Left cardiac atrium (tissue), 4 donors: ENCODE measurements around the gene FBXW7. TPM values are rescaled to one million over a fixed set of nuclear protein-coding genes. Genes with fewer than 3 reads are reported as not detected.

ENCODE experiments used
- ATAC-seq, 2 donors: fragments of 200-7000 bp; cut with Tn5 transposase; one replicate each; pipeline ENCODE4 v1.9.1; 2020; ENCODE audit warnings: mild to moderate bottlenecking in 2 of 2, moderate library complexity in 2 of 2
- DNase-seq: peaks from one replicate; pipeline ENCODE4 v3.0.0-alpha.2; 2020
- intact Hi-C, 2 donors: fragments of 100-400 bp; cut with DNase I; formaldehyde crosslinking; loops; one replicate each; pipeline versions ENCODE4 v1.14.1 to v1.15.1; 2022 to 2023
- total RNA-seq, 2 donors: library from RNA; stranded (reverse); fragmentation: NEBNext Ultra II Directional; extraction: Animal tissue kit (Norgen Biotek cat#: 25700); gene quantifications; one replicate each; pipeline ENCODE4 v1.2.1, GENCODE V29; 2021
- donor health status: DM: no; HTN: yes; CAD: no.
- donor health status: DM: no; HTN: yes; CAD: no; lungs with severe emphysema.
- donor health status: DM: yes; HTN: yes; CAD: no.
- donor health status: Dilated cardiomyopathy.

The FBXW7 gene
- total RNA-seq, 2 donors from 2014 or later = 39.5 to 45.6 TPM

DNA sequence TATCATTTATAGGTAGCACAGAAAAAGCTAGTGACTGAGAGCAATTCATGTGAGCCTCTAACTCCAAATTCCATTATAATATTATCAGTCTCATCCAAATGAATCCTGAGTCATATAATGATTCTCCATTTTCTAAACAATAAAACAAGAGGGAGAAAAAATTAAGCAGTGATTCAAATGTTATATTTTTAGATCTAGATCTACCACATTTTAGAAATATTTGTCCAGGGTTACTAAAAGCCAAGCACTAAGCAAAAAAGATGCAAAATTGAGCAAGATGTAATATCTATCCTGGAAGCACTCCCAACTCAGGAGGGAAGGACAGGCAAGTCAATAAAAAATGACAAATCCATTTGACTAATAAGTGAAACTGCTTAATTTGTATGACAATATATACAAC lies 172.8 kb downstream of the FBXW7 start:
- intact Hi-C loops = no loop called here
- no peak for DNase-seq
- no peak for ATAC-seq

DNA sequence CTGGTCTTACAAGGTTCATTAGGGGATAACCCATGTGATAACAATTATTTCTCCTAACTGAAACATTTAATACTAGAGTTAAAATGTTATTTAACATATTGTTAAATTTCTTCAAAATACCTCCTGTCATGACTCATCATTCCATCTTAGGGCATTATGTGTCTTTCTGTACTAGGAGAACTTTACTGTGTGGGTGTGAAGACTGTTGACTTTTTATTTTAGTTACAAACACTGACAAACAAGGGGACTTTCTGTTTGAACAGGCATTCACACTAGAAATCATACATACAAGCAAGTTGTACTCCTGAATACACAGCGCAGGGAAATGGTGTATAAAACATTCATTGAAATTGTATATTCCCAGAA lies 175.9 kb downstream of the FBXW7 start:
- no peak for DNase-seq
- ATAC-seq = no peak
- intact Hi-C loops = no loop called here

DNA sequence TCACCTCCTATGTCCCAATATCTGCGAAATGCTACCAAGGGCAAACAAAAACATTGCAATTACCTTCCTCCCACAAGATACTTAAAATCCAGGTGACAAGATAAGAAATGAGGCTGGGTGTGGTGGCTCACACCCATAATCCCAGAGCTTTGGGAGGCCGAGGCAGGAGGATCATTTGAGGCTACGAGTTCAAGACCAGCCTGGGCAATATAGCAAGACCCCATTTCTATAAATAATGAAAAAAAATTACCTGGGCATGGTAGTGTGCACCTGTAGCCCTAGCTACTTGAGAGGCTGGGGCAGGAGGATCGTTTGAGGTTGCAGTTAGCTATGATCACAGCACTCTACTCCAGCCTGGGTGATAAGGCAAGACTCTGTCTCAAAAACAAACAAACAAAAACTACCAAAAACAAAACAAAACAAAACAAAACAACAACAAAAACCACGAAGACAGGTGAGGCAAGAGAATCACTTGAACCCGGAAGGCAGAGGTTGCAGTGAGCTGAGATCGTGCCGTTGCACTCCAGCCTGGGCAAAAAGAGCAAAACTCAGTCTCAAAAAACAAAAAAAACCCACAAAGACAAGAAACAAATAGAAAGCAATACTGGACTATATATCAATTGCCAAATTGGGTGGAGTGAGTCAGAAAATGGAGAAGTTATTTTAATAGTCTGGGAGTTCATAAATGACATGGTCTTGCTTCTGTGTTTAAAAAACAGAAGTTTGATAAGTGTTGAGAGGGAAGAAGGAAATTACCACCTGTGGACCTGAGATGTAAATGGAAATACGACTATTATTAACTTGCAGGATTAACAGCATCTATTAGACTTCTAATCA lies 176.5 kb downstream of the FBXW7 start:
- DNase-seq = no peak
- intact Hi-C loops = no loop called here
- ATAC-seq = no peak

DNA sequence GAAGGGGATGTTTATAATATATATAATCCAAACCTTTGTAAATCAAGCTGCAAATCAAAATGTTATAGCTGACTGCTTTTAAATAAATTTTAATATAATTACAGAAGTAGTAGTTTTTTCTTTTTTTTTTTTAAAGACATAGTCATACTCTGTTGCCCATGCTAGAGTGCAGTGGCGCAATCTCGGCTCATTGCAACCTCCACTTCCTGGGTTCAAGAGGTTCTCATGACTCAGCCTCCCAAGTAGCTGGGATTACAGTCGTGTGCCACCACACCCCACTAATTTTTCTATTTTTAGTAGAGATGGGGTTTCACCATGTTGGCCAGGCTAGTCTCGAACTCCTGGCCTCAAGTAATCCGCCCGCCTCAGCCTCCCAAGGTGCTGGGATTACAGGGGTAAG lies 178.7 kb downstream of the FBXW7 start:
- ATAC-seq = no peak
- intact Hi-C loops = no loop called here

DNA sequence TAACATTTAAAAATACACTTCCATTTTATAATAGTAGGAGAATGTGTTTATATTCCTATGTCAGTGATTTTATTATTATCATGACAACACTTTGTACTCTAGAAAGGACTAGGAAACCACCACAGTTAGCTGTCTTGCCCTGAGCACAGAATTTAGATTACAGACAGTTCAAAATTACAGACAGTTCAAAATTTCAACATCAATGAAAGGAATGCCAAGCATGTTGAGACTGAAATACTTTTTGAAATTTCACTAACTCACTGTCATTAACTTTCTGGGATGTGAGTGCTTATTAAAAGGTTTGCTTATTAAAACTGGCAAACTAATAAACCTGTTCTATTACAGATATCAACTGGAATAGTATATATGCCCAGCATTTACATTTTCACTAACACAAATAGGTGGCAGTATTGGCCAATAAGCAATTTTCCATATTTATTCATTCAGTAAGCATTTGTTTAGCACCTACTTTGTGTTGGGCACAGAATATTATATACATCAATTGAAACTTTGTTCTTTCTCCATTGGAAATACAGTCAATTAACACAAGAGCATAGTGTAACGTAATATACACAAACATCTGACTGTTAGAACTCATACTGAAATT lies 179.4 kb downstream of the FBXW7 start:
- ATAC-seq (peak in 1 of 2 donors; percentile 5), DNase-seq (no peak)
- intact Hi-C loops = no loop called here

More for the DNA sequence above, 178.7 kb downstream of the FBXW7 start:
- DNase-seq = peak; percentile 33

DNA sequence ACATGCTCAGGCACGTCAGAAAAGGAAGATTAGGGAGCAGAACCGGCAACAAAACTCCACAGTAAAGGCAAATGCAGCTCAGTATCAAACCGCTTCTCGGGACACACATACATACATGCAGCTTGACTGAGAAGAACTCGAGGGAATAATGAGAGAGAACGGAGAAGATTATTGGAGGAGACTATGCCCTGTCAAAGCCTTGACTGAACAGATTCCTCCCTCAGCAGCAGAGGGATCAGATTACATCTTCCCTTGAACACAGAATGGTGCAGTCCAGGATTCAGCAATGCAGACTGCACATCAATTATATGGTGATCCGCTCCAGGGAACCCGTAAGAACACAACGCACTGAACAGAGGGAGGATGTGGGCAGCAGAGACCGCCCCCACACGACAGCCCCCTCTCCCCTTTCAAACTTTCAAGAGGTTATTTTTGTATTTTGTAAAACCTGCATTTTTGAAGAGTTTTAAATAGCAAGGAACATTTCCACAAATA lies 183.2 kb downstream of the FBXW7 start:
- intact Hi-C loops = no loop called here
- DNase-seq = peak; percentile 36

DNA sequence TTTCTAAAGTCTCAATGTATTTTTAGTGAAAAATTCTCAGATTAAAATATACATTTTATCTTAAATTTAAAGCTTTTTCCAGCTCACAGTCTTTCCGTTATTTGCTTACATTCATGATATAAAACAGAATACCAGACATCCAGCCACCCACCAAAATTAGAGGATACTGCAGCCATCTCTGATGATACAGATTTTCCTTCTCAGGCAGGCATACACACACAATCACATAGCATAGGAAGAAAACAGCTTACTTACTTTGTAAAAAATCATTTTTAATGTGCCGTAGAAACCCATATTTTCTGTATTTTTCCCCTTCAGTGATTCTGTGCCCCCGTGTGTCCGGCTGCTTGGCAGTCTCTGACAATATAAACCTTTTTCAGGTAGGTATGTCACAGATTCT lies 183.7 kb downstream of the FBXW7 start:
- intact Hi-C loops = no loop called here
- ATAC-seq = peak in 1 of 2 donors; percentile 9
- no peak for DNase-seq

More for the DNA sequence above, 183.2 kb downstream of the FBXW7 start:
- ATAC-seq = peak; percentile 99 to 100

DNA sequence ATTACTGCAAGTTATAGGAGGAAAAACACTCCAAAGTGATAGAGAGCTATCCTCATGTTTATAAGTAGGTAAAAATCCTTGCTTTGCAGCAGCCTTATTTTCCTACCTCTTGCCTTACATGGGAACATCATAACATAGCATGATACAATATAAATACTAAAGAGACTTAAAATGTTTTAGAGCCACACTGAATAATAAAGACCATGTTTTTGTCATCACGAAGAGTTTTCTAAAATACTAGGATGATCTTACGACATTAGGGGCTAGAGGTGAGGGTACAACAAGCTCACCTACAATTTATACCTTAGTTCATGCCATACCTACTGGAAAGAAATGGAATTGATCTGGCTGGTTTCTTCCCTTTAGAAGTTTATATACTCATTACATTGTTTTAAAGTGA lies 184.8 kb downstream of the FBXW7 start:
- no peak for DNase-seq
- intact Hi-C loops = no loop called here
- no peak for ATAC-seq

DNA sequence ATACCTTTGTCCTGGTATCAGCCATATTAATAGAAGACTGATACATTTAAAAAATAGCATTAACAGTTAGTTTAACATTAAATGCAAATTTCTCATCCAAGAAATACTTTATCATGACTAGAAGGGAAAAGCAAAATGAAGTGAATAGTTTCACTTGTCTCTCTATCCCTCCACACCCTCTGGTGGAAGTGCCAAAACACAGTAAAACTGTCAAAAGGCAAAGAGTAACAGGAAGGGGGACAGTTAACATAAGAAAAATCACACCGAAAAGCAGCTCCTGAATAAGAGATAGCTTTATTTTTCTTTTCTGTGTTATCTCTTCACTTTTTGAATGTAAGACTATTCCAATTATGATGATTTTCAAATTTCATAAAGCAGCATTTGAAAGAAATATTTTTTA lies 187.2 kb downstream of the FBXW7 start:
- ATAC-seq (no peak), DNase-seq (no peak)

DNA sequence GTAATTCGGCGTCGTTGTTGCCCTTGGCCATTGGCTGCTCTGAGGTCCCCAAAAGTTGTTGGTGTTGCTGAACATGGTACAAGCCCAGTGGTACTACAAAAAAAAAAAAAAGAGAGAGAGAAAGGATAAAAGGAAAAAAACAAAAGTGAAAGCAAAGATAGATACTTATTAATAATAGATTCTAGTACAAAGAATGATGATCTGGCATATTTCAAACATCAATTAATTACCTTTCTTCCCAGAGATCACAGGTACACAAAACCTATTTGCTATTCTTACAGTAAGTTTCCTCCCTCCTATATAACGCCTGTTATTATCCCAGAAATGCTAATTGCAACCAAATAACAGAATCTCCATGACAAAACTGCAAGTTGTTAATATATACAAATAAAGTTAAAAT lies 188.9 kb downstream of the FBXW7 start:
- intact Hi-C loops = no loop called here
- ATAC-seq (no peak), DNase-seq (no peak)

More for the DNA sequence above, 187.2 kb downstream of the FBXW7 start:
- intact Hi-C loops = no loop called here

DNA sequence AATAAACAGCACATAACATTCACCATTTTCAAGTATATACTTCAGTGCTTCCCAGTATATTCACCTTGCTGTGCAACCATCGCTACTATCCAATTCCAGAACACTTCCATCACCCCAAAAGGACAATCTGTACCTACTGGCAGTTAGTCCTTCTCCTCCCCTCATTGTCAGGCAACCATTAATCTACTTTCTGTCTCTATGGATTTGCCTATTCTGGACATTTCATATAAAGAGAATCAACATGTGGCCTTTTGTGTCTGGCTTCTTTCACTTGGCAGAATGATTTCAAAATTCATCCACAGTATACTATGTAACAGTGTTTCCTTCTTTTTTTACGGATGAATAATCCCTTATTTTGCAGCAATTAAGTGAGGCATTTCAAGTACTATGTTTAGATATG lies 189.4 kb downstream of the FBXW7 start:
- DNase-seq = no peak
- ATAC-seq = no peak
- intact Hi-C loops = no loop called here

DNA sequence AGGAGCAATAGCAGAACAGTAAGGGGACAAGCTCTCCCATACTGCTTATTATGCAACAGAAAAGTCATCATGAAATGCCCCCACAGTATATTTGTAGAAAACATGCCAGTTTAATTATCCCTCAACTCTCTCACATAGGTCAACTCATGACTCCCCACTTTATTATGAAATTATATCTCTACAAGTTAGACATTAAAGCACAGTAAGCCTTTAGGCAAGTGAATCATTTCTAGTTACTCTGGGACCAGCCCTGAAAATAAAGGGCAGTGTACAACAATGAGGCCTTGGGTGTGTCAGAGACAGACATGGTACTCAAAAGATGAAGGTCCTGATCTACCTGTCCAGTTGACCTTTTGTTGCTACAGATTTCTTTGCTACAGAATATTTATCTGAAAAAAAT lies 191.9 kb downstream of the FBXW7 start:
- intact Hi-C loops = no loop called here
- DNase-seq = no peak
- ATAC-seq = no peak

DNA sequence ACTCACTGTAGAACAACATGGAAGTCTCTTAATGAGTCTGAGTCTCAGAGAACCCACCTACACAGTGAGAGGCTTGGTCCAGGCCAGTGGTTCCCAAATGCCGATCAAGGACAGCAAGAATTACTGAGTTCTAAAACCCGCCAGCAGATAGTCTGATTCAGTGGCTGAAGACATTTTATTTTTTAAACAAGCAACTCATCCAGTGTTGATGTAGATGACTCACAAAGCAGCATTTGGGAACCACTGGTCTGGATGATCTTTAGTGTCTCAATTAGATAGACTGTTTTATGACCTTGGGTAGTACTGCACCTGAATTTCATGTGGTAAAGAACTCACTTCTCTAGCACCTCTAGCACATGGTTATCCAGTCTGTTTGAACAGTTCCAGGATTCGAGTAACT lies 193.6 kb downstream of the FBXW7 start:
- intact Hi-C loops = no loop called here
- no peak for DNase-seq
- no peak for ATAC-seq

DNA sequence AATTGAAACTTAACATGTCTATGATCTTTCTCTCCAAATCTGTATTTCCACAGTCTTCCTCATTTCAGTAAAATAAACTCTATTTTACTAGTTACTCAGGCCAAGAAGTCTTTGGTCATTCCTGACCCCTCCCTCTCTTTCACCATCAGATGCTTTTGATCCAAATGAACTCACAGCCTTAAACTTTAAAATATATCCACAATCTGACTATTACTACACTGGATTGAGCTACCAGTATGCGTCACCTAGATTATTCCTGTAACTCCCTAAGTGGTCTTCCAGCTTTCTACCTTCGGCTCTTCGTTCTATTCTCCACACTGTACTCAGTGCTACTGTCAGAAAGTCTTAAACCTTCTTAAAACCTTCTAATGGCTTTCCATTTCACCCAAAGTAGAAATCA lies 195.1 kb downstream of the FBXW7 start:
- ATAC-seq (no peak), DNase-seq (no peak)
- intact Hi-C loops = no loop called here

DNA sequence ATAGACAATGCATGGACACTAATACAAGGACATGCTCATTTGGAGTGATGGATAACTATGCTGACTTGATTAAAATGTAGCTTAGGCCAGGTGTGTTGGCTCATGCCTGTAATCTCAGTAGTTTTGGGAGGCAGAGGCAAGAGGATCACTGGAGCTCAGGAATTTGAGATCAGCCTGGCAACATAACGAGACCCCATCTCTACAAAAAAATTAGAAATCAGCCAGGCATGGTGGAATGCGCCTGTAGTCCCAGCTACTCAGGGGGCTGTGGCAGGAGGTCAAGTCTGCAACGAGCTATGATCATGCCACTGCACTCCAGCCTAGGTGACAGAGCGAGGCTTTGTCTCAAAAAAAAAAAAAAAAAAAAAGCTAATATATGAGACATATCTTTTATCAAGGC lies 196.3 kb downstream of the FBXW7 start:
- ATAC-seq (no peak), DNase-seq (no peak)
- intact Hi-C loops = no loop called here

DNA sequence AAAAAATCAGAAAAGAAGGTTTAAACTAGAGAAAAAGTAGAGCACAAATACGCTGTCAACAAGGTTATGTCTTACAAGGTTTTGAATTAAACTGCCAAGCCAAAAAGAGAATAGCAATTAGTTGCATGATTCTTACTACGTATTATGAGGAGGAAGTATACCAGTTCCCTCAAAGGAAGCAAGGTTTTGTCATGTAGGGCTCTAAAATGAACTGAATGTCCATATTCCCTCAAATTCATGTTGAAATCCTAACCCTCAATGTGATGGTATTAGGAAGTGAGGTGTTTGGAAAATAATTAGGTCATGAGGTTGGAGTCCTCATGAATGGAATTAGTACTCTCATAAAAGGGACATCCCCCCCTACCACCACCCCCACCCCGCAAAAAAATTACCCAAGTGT lies 201.0 kb downstream of the FBXW7 start:
- ATAC-seq (no peak), DNase-seq (no peak)
- intact Hi-C loops = no loop called here

DNA sequence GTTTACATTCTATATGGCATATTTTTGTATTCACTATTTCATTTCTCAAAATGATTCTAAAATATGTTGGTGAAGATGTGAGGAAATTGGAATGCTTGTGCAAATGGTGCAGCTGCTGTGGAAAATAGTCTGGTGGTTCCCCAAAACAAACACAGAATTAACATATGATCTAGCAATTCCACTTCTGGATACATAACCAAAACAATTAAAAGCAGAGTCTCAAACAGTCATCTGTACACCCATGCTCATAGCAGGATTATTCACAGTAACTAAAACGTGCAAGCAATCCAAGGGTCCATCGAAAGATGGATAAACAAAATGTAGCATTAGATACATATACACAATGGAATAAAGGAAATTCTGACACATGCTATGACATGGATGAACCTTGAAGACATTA lies 204.8 kb downstream of the FBXW7 start:
- intact Hi-C loops = no loop called here
- no peak for ATAC-seq

DNA sequence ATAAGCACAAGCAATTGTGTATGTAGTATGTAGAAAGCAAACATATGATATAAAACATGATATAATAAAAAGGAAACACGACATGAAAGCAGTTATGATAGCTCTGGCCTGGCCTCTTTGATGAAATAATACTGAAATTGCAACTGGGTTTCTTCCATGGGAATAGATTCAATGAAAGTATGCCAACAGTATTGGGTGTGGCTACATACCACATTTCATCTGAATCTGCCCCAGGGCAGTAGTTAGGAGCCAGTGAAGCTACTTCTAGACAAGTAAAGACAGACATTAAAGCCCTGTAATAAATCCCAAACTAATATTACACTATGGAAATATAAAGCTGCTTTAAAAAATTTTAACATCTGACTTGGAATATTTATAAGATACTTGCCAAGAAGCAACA lies 207.3 kb downstream of the FBXW7 start:
- intact Hi-C loops = no loop called here
- DNase-seq (no peak), ATAC-seq (peak in 1 of 2 donors; percentile 44)

More for the DNA sequence above, 204.8 kb downstream of the FBXW7 start:
- DNase-seq = no peak

DNA sequence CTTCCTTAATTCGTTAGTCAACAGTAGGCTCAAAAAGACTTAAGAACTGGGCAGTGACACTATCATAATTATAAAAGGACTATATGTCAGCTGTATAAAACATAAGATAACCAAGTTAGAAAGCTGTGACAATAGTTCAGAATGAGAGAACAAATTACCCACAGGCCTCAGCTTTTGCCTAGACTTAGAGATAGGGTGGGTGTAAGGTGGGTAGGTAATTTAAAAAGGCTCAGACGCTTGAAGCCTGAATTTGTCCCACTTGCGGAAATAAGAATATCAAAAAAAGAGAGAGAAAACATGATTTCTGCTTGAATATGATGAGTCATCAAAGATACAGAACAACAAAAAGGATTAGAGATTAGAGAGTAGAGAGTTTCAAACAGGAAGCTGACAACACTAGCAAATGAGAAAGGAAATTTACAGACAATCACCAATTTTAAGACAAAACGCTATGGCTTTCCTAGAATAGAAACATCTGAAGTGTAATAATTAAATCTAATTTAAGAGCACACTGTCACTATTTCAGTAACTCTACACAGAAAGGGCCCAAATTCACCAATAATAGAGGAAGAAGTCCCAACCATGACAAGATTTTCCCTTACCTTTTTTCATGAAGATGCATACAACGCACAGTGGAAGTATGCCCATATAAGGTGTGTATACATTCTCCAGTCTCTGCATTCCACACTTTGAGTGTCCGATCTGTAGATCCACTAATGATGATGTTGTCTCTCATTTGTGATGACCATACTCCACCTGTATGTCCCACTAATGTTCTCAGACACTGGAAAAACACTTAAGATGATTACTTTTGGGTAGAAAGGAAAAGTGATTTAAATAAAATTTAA lies 208.1 kb downstream of the FBXW7 start:
- DNase-seq (no peak), ATAC-seq (no peak)
- intact Hi-C loops = no loop called here

DNA sequence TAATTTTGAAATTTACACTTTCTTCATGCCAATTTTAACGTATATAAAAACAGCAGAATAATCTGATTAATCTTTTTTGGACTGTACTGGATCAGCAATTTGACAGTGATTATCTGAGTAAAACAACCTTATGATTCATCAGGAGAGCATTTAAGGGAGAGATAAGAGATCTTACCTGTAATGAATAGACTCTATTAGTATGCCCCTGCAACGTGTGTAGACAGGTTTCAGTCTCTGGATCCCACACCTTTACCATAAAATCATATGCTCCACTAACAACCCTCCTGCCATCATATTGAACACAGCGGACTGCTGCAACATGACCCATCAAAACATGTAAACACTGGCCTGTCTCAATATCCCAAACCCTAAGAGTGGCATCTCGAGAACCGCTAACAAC lies 210.1 kb downstream of the FBXW7 start:
- intact Hi-C loops = no loop called here
- DNase-seq = no peak
- ATAC-seq = no peak
